Keratinocyte (primary cell): ENCODE results near the gene KDM3A. TPM values are rescaled to one million over a fixed set of nuclear protein-coding genes. Genes with fewer than 3 reads are reported as not detected.

Experiments
- DNase-seq: peaks from one replicate; pipeline ENCODE4 v3.0.0-alpha.2; 2011; ENCODE audit warnings: low read depth, missing footprints, low spot score
- FAIRE-seq: peaks from 2 replicates; lab custom pipeline; 2011; peaks lifted over from hg19 to GRCh38; lab: Jason Lieb, UNC
- H2AFZ ChIP-seq: 2 replicates; pipeline ENCODE4 v1.6.0; 2012; ENCODE audit warnings: low read length, control low read depth, inconsistent platforms; ENCODE audit not compliant: control insufficient read depth
- H3K27ac ChIP-seq: 2 replicates; pipeline ENCODE4 v1.5.1; 2011; ENCODE audit warnings: low read length; ENCODE audit not compliant: control insufficient read depth, insufficient read depth
- H3K27me3 ChIP-seq: 3 replicates; pipeline ENCODE4 v1.6.0; 2011; ENCODE audit warnings: low read length; ENCODE audit not compliant: control insufficient read depth, insufficient read depth; ENCODE audit errors: extremely low read depth
- H3K36me3 ChIP-seq, 2 experiments: 2 replicates in 1 of 2; 3 replicates in 1 of 2; pipeline ENCODE4 v1.5.1; 2011; ENCODE audit warnings: low read length in 2 of 2, mild to moderate bottlenecking in 1 of 2; ENCODE audit not compliant: control insufficient read depth in 2 of 2, insufficient read depth in 2 of 2; ENCODE audit errors: extremely low read depth in 1 of 2
- H3K4me1 ChIP-seq: 3 replicates; pipeline ENCODE4 v1.5.1; 2011; ENCODE audit warnings: low read length; ENCODE audit not compliant: control insufficient read depth, insufficient read depth; ENCODE audit errors: extremely low read depth
- H3K4me2 ChIP-seq: 3 replicates; pipeline ENCODE4 v1.6.0; 2011; ENCODE audit warnings: low read depth, low read length; ENCODE audit not compliant: control insufficient read depth, insufficient read depth; ENCODE audit errors: extremely low read depth
- H3K4me3 ChIP-seq, 3 experiments: fragments of 200-600 bp in 1 of 3; sonication (generic) in 1 of 3; 2 replicates in 2 of 3; 3 replicates in 1 of 3; pipeline ENCODE4 v1.5.1; 2011 to 2016; ENCODE audit warnings: low read length in 3 of 3, mild to moderate bottlenecking in 3 of 3, control low read depth in 2 of 3, inconsistent platforms in 1 of 3, low read depth in 1 of 3, mixed read lengths in 1 of 3, mixed run types in 1 of 3, moderate library complexity in 1 of 3; ENCODE audit not compliant: control insufficient read depth in 2 of 3, insufficient read depth in 2 of 3; ENCODE audit errors: extremely low read depth in 1 of 3
- H3K79me2 ChIP-seq: 2 replicates; pipeline ENCODE4 v1.6.0; 2012; ENCODE audit warnings: low read length; ENCODE audit not compliant: control insufficient read depth, insufficient read depth
- H3K9ac ChIP-seq: 3 replicates; pipeline ENCODE4 v1.6.0; 2011; ENCODE audit warnings: low read length; ENCODE audit not compliant: control insufficient read depth, insufficient read depth; ENCODE audit errors: extremely low read depth
- H3K9me1 ChIP-seq: 3 replicates; pipeline ENCODE4 v1.6.0; 2011; ENCODE audit warnings: low read length; ENCODE audit not compliant: control insufficient read depth, insufficient read depth; ENCODE audit errors: extremely low read depth
- H3K9me3 ChIP-seq: 2 replicates; pipeline ENCODE4 v1.5.1; 2012; ENCODE audit warnings: low read depth, low read length; ENCODE audit not compliant: control insufficient read depth
- H4K20me1 ChIP-seq: 3 replicates; pipeline ENCODE4 v1.6.0; 2011; ENCODE audit warnings: low read length; ENCODE audit not compliant: control insufficient read depth, insufficient read depth; ENCODE audit errors: extremely low read depth
- CTCF ChIP-seq, 3 experiments: IDR thresholded peaks in 1 of 3; conservative IDR thresholded peaks in 1 of 3; optimal IDR thresholded peaks in 1 of 3; 2 replicates in 2 of 3; 3 replicates in 1 of 3; pipeline versions ENCODE3 to v1.5.1; 2011; ENCODE audit warnings: low read length in 3 of 3, mild to moderate bottlenecking in 3 of 3, moderate library complexity in 2 of 3, control low read depth in 1 of 3, inconsistent platforms in 1 of 3; ENCODE audit not compliant: insufficient read depth in 2 of 3; ENCODE audit errors: extremely low read depth in 1 of 3
- EZH2 ChIP-seq: IDR thresholded peaks from one replicate; pipeline ENCODE4 v1.6.1; 2012; ENCODE audit warnings: inconsistent platforms, mild to moderate bottlenecking, low read length, moderate library complexity
- dilution Hi-C: fragments of 300-500 bp; cut with MboI; formaldehyde crosslinking; loops from one replicate; pipeline ENCODE4 v1.7.0; 2020; ENCODE audit warnings: low sequenced_read_pairs; ENCODE audit not compliant: extremely low pct_ligation_motif_present
- polyA plus RNA-seq, 5 experiments: library from polyadenylated mRNA; depleted of rRNA in 3 of 5; stranded (reverse) in 3 of 5; stranded (forward) in 1 of 5; unstranded in 1 of 5; fragments of >200 nt; gene quantifications; 1 replicate in 1 of 5; 2 replicates in 3 of 5; 3 replicates in 1 of 5; pipeline versions ENCODE4 v1.2.1 to v1.2.3, GENCODE V29; 2011 to 2012; ENCODE audit warnings: missing spikeins in 2 of 5, low read depth in 1 of 5, low replicate concordance in 1 of 5

The KDM3A gene
- polyA plus RNA-seq, 1 donor (not counting 4 experiments of a cell fraction or from before 2014, with no cell fraction given), result 32.9 TPM

- Histone ChIP-seq H3K4me1 (peaks cover 6% of the 10 kb centered on the region), H3K4me2 (no peak overlapping the region), H3K36me3 (peaks cover 7 to 9% of the 10 kb centered on the region in 2 experiments), H2AFZ (no peak overlapping the region), H3K27ac (no peak overlapping the region), H3K79me2 (no peaks in the 10 kb centered on the region), H3K9ac (no peak overlapping the region), H3K9me3 (peaks cover 2% of the 10 kb centered on the region), H4K20me1 (peaks cover 5% of the 10 kb centered on the region), H3K4me3 (no peak overlapping the region), H3K27me3 (no peaks in the 10 kb centered on the region), H3K9me1 (no peaks in the 10 kb centered on the region)
- DNase-seq (no peak), FAIRE-seq (no peak)
- TF ChIP-seq EZH2 (no peak), CTCF (optimal IDR thresholded peaks at IDR 0.05 in 1 of 3, IDR thresholded peaks at IDR 0.05 in 1 of 3, conservative IDR thresholded peaks at IDR 0.05 in 1 of 3; ENCODE audit: extremely low read depth in 1 of 3, insufficient read depth in 2 of 3, low read length in 3 of 3) (no peak)
- dilution Hi-C loops, result no loop called here
Observed at GRCh38 chr2:86500325-86501083, 59.3 kb downstream of the KDM3A start.

- FAIRE-seq (no peak), DNase-seq (no peak)
- Histone ChIP-seq H3K9me3 (no peaks in the 10 kb centered on the region), H2AFZ (no peak overlapping the region), H3K27me3 (no peaks in the 10 kb centered on the region), H3K9ac (no peak overlapping the region), H3K4me2 (no peak overlapping the region), H4K20me1 (no peaks in the 10 kb centered on the region), H3K9me1 (no peaks in the 10 kb centered on the region), H3K4me3 (no peak overlapping the region), H3K36me3 (peaks cover 16 to 28% of the 10 kb centered on the region in 2 experiments), H3K4me1 (peaks cover 16% of the 10 kb centered on the region), H3K79me2 (no peaks in the 10 kb centered on the region), H3K27ac (no peak overlapping the region)
- TF ChIP-seq CTCF (optimal IDR thresholded peaks at IDR 0.05 in 1 of 3, IDR thresholded peaks at IDR 0.05 in 1 of 3, conservative IDR thresholded peaks at IDR 0.05 in 1 of 3; ENCODE audit: extremely low read depth in 1 of 3, insufficient read depth in 2 of 3, low read length in 3 of 3), result no peak
- no peak for TF ChIP-seq EZH2
- dilution Hi-C loops, result no loop called here
Observed at GRCh38 chr2:86507600-86507999, 66.4 kb downstream of the KDM3A start.
